NCI-H748 (cell line): ENCODE data around the gene DUSP22.
"Not testable (repeated sequence)": the region's sequence is repeated elsewhere in the genome, so short reads cannot be mapped to it uniquely, and the experiment has no call there.

Experiments
- DNase-seq: peaks from one replicate; lab custom pipeline; 2025; ENCODE audit not compliant: unreplicated experiment; lab: John Stamatoyannopoulos, UW

Gene DUSP22

DNA sequence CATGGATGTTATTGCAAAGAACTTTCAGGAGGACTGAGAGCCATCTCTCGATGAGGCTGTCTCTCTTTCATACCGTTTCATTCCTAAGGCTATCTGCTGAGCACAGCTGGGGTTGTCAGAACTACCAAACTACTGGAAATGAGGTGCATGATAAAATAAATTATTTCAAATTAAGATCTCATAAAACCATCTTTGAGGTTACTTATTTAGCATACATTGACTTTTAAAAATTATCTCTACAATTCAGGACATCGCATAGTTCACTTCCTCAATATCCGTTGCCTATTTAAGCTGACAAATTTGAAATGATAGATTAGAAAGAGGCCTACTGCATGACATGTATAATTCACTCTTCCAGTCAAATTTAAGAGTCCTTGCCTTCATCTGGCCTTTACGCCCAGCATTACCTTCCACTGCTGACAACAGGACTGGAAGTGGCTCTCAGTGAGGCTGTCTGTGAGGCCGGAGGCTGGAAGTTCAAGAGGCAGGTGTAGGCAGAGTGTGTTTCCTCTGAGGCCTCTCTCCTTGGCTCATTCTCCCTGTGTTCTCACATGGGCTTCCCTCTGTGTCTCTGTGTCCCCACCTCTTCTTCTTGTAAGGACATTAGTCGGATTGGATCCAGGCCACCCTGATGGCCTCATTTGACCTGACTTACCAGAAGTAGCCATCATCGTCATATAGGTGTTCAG lies 12.8 kb upstream of the DUSP22 start:
- DNase-seq = no peak

DNA sequence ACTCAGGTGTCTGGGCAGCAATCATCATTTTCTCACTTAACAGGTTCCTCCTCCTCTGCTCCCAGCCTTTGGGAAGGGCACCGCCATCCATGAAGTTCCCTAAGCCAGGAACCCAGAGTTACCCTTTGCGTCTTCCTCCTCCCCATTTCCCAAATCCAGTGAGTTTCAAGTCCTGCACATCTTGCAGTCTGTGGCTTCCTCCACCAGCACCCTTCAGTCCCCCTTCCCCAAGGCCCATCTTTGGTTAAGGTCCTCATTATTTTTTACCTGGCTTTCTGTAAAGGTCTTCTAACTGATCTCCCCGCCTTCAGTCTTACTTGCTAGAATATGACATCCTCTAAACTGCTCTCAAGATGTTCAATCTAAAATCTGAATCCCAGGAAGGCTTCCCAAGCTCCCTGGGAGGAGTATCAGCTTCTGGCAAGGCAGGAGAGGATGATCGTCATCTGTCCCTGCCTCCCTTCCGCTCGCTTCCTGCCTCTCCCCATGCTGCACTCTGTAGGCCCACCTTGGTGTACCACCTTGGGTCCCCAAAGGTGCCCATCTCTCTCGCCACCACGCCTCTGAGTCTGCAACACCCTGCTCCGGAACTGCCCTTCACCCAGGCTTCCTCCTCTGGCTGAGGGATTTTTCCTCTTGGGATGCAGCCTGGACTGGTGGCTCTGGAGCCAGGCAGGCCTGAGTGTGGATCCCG lies 11.4 kb upstream of the DUSP22 start:
- DNase-seq = no peak

DNA sequence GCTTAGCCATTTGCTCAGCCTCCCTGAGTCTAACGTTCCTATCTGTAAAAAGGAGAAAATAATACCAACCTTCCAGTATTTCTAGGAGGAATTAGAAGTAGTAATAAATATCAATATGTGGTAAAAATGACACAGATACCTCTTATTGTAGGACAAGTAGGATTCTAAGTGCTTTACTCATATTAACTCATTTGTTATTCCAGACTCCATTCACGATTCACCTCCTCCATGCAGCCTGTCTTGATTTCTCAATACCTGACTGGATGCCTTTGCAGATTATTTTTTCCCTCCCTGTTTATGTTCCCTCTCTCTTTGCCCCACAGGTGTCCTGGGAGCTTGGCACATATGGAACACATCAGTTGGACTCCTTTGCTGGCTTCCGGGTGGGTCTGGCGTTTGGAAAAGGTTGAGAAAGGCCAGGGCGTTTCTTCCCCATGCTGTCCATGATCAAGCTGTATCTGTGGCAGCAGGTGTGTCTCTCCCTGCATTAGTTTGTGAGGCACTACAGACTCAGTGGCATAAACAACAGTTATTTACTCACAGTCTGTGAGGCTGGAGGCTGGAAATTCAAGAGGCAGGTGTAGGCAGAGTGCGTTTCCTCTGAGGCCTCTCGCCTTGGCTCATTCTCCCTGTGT lies 10.7 kb upstream of the DUSP22 start:
- no peak for DNase-seq

DNA sequence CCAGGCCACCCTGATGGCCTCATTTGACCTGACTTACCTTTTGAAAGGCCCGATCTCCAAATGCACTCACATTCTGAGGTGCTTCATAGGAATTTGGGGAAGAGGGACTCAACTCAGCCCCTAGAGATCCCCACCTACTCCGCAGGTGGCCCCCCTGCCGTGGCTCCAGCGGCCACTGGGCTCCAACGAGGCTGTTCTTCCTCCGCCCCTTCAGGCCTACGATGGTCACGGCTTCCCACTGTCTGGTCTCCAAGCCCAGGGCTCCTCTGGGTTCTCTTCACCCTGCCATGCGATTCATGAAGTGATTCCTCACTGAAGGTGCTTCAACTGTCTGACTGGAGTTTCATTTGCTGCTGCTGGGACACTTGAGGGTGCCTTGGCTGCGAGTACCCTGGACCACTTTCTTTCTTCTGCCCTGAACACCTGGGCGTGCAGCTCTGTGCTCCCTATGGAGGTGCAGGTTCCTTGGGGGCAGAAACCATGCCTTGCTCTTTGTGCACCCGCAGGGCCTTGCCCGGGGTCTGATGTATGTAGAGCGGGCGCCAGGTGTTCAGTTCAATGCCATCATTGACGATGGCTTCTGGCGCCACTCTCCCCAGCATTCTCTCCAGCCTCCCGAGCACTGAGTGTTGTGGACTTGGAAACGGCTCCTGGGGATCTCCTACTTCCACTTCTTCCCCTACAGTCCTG lies 10.0 kb upstream of the DUSP22 start:
- no peak for DNase-seq

DNA sequence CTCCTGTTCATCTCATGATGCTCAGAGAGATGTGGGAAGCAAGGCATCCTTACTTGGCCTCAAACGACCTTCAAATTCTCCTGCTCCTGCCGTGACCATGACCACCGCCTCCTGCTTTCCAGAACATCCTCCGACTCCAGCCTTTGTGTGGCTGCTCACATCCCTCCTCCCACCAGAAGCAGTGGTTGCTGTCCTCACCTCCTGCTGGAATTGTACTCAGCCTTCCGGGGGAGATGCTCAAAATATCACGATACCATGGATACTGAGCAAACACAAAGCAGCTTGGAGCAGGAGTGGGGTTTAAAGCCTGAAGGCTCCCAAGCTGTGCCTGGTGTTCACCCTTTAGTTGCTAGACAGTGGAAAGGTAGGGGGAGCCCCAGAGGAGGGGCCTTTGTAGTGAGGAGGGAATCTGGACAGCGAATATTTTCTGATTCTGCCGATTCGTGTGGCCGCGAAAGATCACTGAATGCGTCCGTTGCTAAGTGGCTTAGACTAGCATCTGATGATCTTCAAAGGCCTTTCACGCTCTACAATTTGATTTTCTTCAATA lies 9.3 kb upstream of the DUSP22 start:
- DNase-seq = no peak

DNA sequence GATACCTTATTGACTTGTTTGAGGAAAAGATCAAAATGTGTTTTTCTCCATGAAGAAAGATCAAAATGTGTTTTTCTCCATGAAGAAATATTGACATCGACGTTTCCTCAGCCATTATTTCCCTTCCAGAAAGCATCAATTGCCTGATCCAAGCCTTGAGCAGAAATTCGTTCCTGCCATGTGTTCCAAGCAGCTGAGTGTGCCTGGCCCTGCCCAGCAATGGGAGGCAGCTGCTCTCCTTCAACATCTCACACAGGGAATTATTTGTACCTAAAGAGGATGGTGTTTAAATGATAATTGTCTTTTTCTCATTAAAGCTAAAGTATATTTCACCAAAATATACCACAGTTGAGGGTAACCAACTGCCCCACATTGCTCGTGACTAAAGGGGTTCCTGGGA lies 7.8 kb upstream of the DUSP22 start:
- no peak for DNase-seq

DNA sequence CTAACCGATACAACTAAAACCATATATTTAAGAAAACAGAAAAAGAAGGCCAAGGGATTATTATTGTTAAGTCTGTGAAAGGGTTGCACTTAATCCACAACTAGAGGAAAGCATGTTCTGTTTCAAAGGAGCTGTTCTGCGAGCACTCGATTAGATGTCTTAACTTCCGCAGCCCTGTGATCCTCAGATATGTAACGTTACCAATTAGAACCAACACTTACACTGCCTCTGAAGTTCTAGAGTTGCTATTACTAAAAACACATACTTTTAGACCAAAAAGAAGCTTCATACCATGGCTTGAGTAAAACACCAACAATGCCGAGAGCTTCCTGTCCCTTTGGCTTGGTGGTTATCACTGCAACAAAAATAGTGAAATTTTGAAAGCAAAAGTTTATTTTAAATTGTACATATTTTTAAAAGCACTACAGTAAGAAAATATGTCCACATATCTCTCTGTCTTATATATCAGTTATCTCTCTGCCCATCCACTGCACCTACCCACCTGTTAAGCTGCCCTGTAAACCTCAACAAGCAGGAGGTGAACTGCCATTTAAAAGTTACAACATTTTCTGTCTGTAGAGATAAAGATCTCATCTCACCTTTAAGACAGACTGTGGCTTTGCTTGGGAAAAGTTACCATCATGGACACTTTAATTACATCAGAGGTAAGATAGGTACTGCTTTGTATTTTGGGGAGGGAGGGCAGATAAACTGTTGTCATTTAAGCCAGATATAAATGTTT lies 7.1 kb upstream of the DUSP22 start:
- DNase-seq = no peak

DNA sequence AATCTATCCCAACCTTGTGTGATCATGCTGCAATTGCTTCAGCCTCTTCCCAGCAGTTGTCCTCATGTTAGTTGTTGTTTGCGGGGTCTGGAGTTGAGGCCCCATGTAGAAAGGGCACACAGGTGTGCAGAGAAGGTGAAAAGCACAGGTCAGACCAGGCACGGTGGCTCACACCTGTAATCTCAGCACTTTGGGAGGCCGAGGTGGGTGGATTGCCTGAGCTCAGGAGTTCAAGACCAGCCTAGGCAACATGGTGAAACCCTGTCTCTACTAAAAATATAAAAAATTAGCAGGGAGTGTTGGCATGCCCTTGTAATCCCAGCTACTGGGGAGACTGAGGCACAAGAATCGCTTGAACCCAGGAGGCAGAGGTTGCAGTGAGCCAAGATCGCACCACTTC lies 6.4 kb upstream of the DUSP22 start:
- DNase-seq = not testable (repeated sequence)

DNA sequence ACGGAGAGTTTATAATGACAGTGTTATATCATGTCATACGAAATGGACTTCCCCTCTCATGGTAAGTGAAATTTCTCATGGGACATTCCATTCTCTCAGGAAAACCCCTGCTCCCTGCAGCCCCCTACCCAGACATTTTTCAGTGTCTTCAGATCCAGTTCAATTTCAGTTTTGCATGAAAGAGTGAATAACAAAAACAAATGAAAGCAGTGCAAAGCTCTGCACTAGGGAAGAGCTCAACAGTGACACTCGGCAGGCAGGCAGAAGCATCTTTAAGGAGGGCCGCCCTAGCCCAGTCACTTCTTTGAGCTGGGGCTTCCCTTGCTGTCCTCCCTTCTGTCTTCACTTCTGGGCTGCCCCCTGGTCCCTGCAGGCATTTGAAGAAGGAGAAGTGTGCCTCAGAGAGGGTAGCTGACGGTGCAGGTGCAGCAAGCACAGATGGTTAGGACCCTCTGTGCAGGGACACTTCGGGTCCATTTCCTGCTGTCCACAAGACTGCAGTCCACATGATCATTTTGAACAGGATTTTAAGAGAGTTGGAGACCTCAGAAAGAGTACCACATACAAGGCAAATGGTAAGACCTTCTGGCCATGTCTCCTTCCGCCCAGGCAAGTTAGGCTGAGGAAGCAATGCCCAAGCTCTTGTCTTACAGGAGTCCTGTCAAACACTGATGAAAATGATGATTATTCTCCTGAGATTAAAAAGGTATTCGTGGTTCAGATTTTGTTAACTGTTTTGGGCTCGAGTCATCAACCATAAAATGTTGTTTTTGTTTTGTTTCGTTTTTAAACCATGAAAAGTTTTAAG lies 5.4 kb upstream of the DUSP22 start:
- no peak for DNase-seq

DNA sequence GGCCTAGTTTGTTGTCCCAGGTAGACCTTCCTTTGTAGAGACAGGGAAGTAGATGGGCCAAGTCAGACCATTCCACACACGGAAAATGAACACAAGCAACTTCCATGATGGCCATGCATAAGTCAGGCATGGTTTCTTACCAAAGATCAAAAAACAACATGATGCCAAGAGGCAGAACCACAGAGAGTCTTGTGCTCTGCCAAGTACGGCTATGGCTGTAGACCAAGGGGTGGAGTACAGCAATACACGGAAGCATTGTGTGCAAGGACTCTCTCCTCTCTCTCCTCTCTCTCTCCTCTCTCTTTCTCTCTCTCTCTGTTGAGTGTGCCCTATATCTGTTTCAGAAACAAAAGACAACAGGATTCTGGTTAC lies 4.8 kb upstream of the DUSP22 start:
- no peak for DNase-seq

DNA sequence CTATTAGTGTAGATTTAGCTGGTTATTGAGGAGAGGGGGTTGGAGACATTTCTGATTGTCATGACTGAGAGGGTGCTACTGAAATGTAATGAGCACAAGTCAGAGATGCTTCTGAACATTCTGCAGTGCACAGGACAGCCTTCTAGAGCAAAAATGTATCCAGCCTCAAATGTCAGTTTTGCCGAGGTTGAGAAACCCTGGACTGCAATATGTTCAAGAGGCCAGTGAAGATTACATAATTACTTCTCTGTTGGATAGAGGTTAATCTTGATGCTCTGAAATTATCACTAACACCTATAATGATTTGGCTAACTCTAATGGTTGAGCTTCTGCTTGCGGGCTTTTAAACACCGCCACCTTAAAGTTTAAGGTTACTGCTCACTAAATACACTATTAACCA lies 3.4 kb upstream of the DUSP22 start:
- DNase-seq = no peak

DNA sequence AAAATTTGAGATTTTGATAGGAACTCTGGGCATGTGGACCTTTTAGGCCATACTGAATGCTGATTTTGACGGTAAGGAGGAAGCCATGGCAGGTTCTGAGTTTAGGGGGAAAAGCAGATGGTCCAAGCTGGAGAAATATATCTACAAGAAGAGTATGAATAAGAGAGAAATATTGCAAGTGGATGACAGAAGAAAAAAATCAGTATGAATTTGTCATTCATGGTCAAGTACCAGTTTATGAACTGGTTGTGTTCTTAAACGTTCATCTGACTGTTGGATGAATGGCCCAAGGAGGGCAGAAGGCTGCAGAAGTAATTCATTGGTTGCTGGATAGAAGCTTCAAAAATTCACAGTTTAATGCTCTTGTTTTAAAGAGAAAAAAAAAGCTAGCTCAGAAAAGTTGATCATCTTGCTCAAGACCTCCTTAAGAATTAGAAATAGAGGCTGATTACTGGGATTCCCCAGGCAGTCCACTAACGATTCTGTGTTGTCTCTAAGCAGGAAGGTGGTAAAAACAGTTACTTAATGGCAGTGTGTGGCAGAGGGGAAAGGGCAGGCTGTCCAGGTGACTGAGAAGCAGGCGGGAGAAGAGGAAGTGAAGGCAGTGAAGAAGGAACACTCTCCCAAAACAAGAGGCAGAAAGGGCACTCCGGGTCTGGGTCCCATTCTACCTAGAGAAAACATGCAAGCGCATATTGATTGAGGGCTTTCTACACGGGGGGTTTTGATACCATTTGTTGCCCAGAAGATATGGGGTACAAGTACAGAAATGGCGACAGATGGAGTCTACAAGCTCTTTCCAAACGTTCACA lies 2.0 kb upstream of the DUSP22 start:
- no peak for DNase-seq

DNA sequence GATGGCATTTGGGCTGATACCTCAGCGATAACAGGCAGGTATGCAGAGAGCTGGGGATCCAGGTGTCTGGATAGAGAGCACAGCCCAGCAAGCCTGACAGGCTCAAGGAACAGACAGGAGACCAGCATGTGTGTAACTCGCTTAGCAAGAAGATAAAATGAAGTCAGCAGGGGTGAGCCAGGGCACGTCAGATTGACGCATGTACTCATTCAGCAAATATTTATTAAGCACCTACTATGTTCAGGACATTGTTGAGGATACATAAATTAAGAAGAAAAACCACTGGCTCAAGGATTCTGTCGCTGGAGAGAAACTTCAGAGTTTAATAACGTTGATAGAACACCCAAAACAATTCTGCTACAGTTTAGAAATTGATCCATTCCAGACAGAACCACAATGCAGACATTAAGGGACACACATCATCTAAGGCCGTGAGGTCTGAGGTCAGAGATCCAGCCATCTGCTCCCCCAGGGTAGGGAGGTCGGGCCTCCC lies 1.0 kb upstream of the DUSP22 start:
- DNase-seq = no peak

DNA sequence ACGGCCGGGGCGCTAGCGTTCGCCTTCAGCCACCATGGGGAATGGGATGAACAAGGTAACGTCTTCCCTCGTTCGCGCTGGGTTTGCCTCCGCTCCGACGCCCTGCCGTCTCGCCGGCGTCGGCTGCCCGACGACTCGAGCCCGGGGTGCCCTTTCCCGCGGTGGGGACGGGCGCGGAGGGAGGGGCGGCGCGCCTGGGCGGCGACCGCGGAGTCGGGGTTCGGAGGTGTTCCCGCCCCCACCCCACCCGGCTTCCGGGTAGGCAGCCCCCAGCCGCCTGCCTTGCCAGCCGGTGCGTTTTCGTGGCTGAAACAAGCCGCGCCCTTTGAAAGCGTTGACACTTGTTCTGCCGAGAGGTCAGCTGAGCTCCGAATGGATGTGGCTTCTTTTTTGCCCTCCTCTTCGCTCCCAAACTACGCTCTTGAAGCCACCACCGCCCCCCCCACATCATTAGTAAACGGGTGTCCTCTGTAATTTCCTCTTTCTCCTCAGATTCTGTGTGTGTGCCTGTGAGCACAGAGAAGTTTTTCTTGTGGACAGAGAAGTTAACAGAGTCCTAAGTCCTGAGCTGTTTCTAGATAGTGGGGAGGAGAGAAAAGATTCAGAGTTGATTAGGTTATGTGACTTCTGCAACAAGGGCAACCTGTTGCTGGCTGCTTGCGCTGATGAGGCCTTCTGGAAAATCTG lies 362 bp downstream of the DUSP22 start:
- DNase-seq = no peak

DNA sequence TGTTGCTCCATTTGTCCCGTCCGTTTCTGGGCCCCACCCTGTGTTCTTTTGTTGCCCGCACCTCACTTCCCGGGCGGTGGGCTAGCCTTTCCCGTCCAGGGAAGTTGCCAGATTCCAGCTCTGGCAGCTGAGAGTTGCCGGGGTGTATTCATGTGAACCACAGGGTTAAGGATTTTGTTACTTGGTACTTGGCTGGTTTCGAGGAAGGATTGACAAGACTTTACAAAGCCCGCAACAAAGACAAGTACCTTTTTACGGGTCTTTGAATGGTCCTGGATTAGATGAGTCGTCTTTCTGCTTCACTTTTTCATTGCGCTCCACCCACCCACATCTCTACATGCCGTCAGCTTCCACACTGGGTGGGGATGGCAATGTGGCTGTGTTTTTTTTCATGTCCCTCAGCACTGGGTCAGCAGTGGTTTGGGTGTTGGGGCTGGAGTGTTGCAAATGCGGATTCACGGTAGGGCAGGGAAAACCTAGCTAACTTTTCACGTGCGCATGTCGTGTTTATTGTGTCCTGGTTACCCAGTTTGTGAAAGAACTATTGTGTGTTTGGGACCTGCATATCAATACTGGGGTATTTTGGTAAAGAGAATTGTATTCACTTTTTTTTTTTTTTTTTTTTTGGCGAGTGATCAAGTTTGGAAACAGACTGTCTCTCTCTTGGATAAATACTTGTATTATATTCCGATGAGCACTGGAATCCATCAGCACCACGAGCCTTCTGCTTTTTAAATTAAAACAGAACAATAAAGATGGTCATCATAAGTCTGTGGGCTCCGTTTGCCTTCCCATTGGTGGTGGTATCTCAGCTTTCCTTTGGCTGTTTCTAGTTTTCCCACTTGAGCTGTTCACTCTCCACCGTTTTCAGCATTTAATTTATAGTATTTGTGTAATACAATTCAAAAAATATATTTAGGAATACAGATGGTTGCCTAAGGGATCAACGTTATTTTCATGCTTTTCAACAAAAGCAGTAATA lies 1.2 kb downstream of the DUSP22 start:
- DNase-seq = no peak

DNA sequence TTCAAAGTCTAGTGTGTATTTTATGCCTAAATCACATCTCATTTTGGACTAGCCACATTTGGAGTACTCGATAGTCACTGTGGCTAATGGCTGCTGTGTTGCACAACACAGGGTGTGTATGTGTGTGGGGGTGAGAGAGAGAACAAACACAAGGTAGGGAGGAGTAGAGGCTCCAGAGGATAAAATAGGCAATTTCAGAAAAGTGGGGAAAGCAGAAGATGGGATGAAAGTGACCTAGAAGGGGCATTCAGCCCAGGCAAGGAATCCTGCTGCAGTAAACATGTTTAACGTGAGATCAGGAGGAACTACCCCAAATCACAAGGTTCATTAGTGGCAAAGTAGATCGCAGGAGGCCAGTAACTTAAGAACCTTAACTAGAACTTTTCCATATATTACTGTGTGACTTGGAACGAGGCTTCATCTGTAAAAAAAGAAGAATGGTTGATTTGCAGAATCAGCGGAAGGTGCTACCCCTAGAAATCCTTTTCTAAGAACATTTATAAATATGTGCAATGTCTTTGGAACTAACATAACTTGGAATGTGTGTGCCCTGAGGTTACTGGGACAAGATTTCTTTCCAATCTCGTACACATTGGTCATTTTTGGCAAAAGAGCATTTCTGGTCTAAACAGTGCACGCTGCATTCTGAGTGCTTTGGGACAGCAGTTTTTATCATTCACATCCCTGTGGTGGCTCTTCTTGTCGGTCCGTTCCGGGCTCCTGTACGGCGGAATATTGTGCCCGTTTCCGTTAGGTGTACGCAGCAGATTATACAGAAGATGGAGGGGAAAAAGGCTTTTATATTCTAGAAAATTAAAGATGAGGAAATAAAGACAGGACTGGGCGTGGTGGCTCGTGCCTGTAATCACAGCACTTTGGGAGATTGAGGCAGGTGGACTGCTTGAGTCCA lies 2.6 kb downstream of the DUSP22 start:
- DNase-seq = no peak
